ENCODE measurements around the gene WDR70.

WDR70 gene

GRCh38 chr5:37730896-37731455 is 351.9 kb downstream of the WDR70 start:
- Histone ChIP-seq H3K9ac (ENCODE audit: low read length) (no peak overlapping the region), H4K8ac (ENCODE audit: low read depth, low read length) (no peak overlapping the region), H3K27me3 (ENCODE audit: insufficient read depth, low read length, poor library complexity) (no peaks in the 10 kb centered on the region), H3K36me3 (ENCODE audit: control insufficient read depth, insufficient read depth, low read length) (no peaks in the 10 kb centered on the region), H2BK120ac (ENCODE audit: low read depth, low read length) (no peak overlapping the region), H3K4me3 (ENCODE audit: low read length) (no peak overlapping the region), H3K18ac (ENCODE audit: low read length) (no peak overlapping the region), H3K4ac (ENCODE audit: low read depth, low read length) (no peak overlapping the region), H3K23ac (ENCODE audit: low read length) (no peak overlapping the region), H2AK5ac (ENCODE audit: low read length) (no peak overlapping the region), H2BK15ac (replicated peaks; ENCODE audit: low read depth) (no peak overlapping the region), H3K56ac (ENCODE audit: low read length) (no peak overlapping the region), H3K79me2 (ENCODE audit: control insufficient read depth, insufficient read depth, low read length) (no peaks in the 10 kb centered on the region), H3K4me1 (ENCODE audit: control insufficient read depth, low read depth, low read length) (no peaks in the 10 kb centered on the region), H3K79me1 (ENCODE audit: low read length) (no peaks in the 10 kb centered on the region), H2BK5ac (ENCODE audit: low read length) (no peak overlapping the region), H3K4me2 (ENCODE audit: low read length) (no peak overlapping the region), H4K5ac (ENCODE audit: low read length) (no peak overlapping the region), H3K27ac (ENCODE audit: low read depth, low read length) (no peak overlapping the region)
- DNase-seq, result peak; percentile 41
- no CpG with 5 or more reads among the region's 3 CpGs for WGBS (ENCODE audit: extremely low coverage, insufficient coverage, low lambda C conversion rate)

GRCh38 chr5:37734114-37734513 is 355.0 kb downstream of the WDR70 start:
- Histone ChIP-seq H3K27me3 (ENCODE audit: insufficient read depth, low read length, poor library complexity) (no peaks in the 10 kb centered on the region), H3K79me1 (ENCODE audit: low read length) (no peaks in the 10 kb centered on the region), H2AK5ac (ENCODE audit: low read length) (no peak overlapping the region), H3K27ac (ENCODE audit: low read depth, low read length) (no peak overlapping the region), H3K9ac (ENCODE audit: low read length) (no peak overlapping the region), H3K56ac (ENCODE audit: low read length) (no peak overlapping the region), H3K4me2 (ENCODE audit: low read length) (no peak overlapping the region), H3K4me3 (ENCODE audit: low read length) (no peak overlapping the region), H2BK120ac (ENCODE audit: low read depth, low read length) (no peak overlapping the region), H4K5ac (ENCODE audit: low read length) (no peak overlapping the region), H3K23ac (ENCODE audit: low read length) (no peak overlapping the region), H3K36me3 (ENCODE audit: control insufficient read depth, insufficient read depth, low read length) (no peaks in the 10 kb centered on the region), H3K79me2 (ENCODE audit: control insufficient read depth, insufficient read depth, low read length) (no peaks in the 10 kb centered on the region), H4K8ac (ENCODE audit: low read depth, low read length) (no peak overlapping the region), H2BK15ac (replicated peaks; ENCODE audit: low read depth) (no peak overlapping the region), H2BK5ac (ENCODE audit: low read length) (no peak overlapping the region), H3K4ac (ENCODE audit: low read depth, low read length) (no peak overlapping the region), H3K18ac (ENCODE audit: low read length) (no peak overlapping the region), H3K4me1 (ENCODE audit: control insufficient read depth, low read depth, low read length) (no peaks in the 10 kb centered on the region)
- DNase-seq, result no peak
- WGBS (ENCODE audit: extremely low coverage, insufficient coverage, low lambda C conversion rate), result no CpG with 5 or more reads among the region's 1 CpG

- no peaks in the 10 kb centered on the region for H3K79me2 ChIP-seq (ENCODE audit: control insufficient read depth, insufficient read depth, low read length)
- no peak overlapping the region for H4K8ac ChIP-seq (ENCODE audit: low read depth, low read length)
- H3K9ac ChIP-seq (ENCODE audit: low read length), result no peak overlapping the region
- H3K36me3 ChIP-seq (ENCODE audit: control insufficient read depth, insufficient read depth, low read length), result no peaks in the 10 kb centered on the region
- no peaks in the 10 kb centered on the region for H3K4me1 ChIP-seq (ENCODE audit: control insufficient read depth, low read depth, low read length)
- H3K79me1 ChIP-seq (ENCODE audit: low read length), result no peaks in the 10 kb centered on the region
- H2AK5ac ChIP-seq (ENCODE audit: low read length), result no peak overlapping the region
- no peak overlapping the region for H3K56ac ChIP-seq (ENCODE audit: low read length)
- no peak overlapping the region for H3K4me3 ChIP-seq (ENCODE audit: low read length)
- no peak overlapping the region for H3K4me2 ChIP-seq (ENCODE audit: low read length)
- no peak overlapping the region for H2BK5ac ChIP-seq (ENCODE audit: low read length)
- no peak overlapping the region for H3K27ac ChIP-seq (ENCODE audit: low read depth, low read length)
- H3K4ac ChIP-seq (ENCODE audit: low read depth, low read length), result no peak overlapping the region
- no peaks in the 10 kb centered on the region for H3K27me3 ChIP-seq (ENCODE audit: insufficient read depth, low read length, poor library complexity)
- H2BK120ac ChIP-seq (ENCODE audit: low read depth, low read length), result no peak overlapping the region
- no peak overlapping the region for H4K5ac ChIP-seq (ENCODE audit: low read length)
- H2BK15ac ChIP-seq (replicated peaks; ENCODE audit: low read depth), result no peak overlapping the region
- no peak overlapping the region for H3K18ac ChIP-seq (ENCODE audit: low read length)
- no peak overlapping the region for H3K23ac ChIP-seq (ENCODE audit: low read length)
- no CpG with 5 or more reads among the region's 4 CpGs for WGBS (ENCODE audit: extremely low coverage, insufficient coverage, low lambda C conversion rate)
- DNase-seq, result no peak
These were observed 356.7 kb downstream of the WDR70 start for GRCh38 chr5:37735649-37736347.

- no peak overlapping the region for H3K4ac ChIP-seq (ENCODE audit: low read depth, low read length)
- no peaks in the 10 kb centered on the region for H3K79me1 ChIP-seq (ENCODE audit: low read length)
- no peak overlapping the region for H3K56ac ChIP-seq (ENCODE audit: low read length)
- no peak overlapping the region for H4K5ac ChIP-seq (ENCODE audit: low read length)
- H3K27me3 ChIP-seq (ENCODE audit: insufficient read depth, low read length, poor library complexity), result no peaks in the 10 kb centered on the region
- no peaks in the 10 kb centered on the region for H3K79me2 ChIP-seq (ENCODE audit: control insufficient read depth, insufficient read depth, low read length)
- no peak overlapping the region for H3K4me3 ChIP-seq (ENCODE audit: low read length)
- no peak overlapping the region for H3K23ac ChIP-seq (ENCODE audit: low read length)
- no peak for DNase-seq
- no peaks in the 10 kb centered on the region for H3K36me3 ChIP-seq (ENCODE audit: control insufficient read depth, insufficient read depth, low read length)
- no peak overlapping the region for H2BK120ac ChIP-seq (ENCODE audit: low read depth, low read length)
- no peak overlapping the region for H3K18ac ChIP-seq (ENCODE audit: low read length)
- no peak overlapping the region for H2BK15ac ChIP-seq (replicated peaks; ENCODE audit: low read depth)
- no peaks in the 10 kb centered on the region for H3K4me1 ChIP-seq (ENCODE audit: control insufficient read depth, low read depth, low read length)
- no peak overlapping the region for H3K27ac ChIP-seq (ENCODE audit: low read depth, low read length)
- no CpG with 5 or more reads among the region's 2 CpGs for WGBS (ENCODE audit: extremely low coverage, insufficient coverage, low lambda C conversion rate)
- no peak overlapping the region for H2AK5ac ChIP-seq (ENCODE audit: low read length)
- no peak overlapping the region for H4K8ac ChIP-seq (ENCODE audit: low read depth, low read length)
- no peak overlapping the region for H2BK5ac ChIP-seq (ENCODE audit: low read length)
- no peak overlapping the region for H3K9ac ChIP-seq (ENCODE audit: low read length)
- no peak overlapping the region for H3K4me2 ChIP-seq (ENCODE audit: low read length)
These were observed 357.3 kb downstream of the WDR70 start for GRCh38 chr5:37736397-37736796.

GRCh38 chr5:37737326-37738056 is 358.4 kb downstream of the WDR70 start:
- Histone ChIP-seq H2AK5ac (ENCODE audit: low read length) (no peak overlapping the region), H3K18ac (ENCODE audit: low read length) (no peak overlapping the region), H2BK5ac (ENCODE audit: low read length) (no peak overlapping the region), H3K36me3 (ENCODE audit: control insufficient read depth, insufficient read depth, low read length) (no peaks in the 10 kb centered on the region), H2BK15ac (replicated peaks; ENCODE audit: low read depth) (no peak overlapping the region), H3K56ac (ENCODE audit: low read length) (no peak overlapping the region), H3K27me3 (ENCODE audit: insufficient read depth, low read length, poor library complexity) (no peaks in the 10 kb centered on the region), H3K9ac (ENCODE audit: low read length) (no peak overlapping the region), H4K5ac (ENCODE audit: low read length) (no peak overlapping the region), H3K27ac (ENCODE audit: low read depth, low read length) (no peak overlapping the region), H2BK120ac (ENCODE audit: low read depth, low read length) (no peak overlapping the region), H3K23ac (ENCODE audit: low read length) (no peak overlapping the region), H3K79me2 (ENCODE audit: control insufficient read depth, insufficient read depth, low read length) (no peaks in the 10 kb centered on the region), H3K4me3 (ENCODE audit: low read length) (no peak overlapping the region), H3K4me1 (ENCODE audit: control insufficient read depth, low read depth, low read length) (no peaks in the 10 kb centered on the region), H3K79me1 (ENCODE audit: low read length) (no peaks in the 10 kb centered on the region), H4K8ac (ENCODE audit: low read depth, low read length) (no peak overlapping the region), H3K4me2 (ENCODE audit: low read length) (no peak overlapping the region), H3K4ac (ENCODE audit: low read depth, low read length) (no peak overlapping the region)
- DNase-seq, result no peak
- no CpG with 5 or more reads among the region's 4 CpGs for WGBS (ENCODE audit: extremely low coverage, insufficient coverage, low lambda C conversion rate)
